Activated CD8-positive, alpha-beta memory T cell treated with anti-CD3 and anti-CD28 coated beads, Interleukin-2, amount 50 U/mL, for 48 hours (primary cell): ENCODE data around the gene PRDX3.

ENCODE experiments used
- DNase-seq: peaks from one replicate; pipeline ENCODE4 v3.0.0-alpha.2; 2020

Gene PRDX3

DNA sequence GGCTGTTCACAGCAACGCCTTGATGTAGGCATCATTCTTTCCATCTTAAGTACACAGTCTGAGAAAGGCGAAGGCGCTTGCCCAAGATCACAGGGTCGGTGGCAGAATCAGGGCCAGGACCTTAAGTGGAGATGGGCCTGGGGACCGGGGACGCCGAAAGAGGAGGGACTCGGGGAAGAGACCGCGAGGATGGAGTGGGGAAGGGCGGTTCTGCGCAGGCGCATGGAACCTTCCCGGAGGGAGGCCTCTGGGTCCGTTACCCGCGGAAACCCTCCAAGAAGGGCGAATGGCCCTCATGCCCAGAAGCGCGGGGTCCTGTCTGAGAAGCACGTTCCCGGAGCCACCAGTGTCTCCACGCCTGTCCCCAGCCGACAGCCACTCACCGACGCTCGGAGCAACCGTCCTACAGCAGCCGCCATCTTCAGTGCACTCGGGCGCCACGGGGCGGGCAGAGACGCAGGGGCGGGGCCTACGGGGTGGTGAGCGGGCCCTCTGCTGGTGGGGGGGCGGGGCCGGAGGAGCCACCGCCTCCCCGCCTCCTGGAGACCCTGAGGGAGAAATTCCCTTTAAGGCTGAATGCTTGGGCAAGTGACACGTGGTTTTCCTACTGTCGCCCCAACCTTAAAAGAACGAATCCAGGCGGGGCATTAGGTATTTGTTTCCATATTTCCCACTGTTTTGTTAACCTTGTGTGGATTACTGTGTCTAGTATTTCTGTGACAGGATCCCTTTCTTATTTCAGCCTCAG is at the start of gene PRDX3:
Gene PRDX3 (minus strand): TSS at position 441 of the 748 bp plus-strand sequence. CDS start 22 bp downstream, at position 419.
- peak; percentile 96 for DNase-seq

DNA sequence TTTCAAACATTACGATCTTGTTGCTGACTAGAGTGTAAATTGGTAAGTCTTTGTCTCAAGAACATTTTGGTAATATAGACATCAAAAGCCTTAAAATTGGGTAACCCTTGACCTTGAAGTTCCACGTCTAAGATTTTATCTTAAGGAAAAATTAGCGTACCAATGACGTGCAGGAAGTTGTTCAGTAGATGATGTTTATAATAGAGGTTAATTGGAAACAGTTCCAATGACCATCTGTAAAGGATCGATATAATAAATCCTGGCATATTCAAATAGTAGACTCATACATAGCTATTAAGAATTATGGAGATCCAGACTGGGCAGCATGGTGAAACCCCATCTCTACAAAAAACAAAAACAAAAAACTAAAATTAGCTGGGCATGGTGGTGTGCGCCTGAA is 49.2 kb upstream of the PRDX3 start:
- no peak for DNase-seq

DNA sequence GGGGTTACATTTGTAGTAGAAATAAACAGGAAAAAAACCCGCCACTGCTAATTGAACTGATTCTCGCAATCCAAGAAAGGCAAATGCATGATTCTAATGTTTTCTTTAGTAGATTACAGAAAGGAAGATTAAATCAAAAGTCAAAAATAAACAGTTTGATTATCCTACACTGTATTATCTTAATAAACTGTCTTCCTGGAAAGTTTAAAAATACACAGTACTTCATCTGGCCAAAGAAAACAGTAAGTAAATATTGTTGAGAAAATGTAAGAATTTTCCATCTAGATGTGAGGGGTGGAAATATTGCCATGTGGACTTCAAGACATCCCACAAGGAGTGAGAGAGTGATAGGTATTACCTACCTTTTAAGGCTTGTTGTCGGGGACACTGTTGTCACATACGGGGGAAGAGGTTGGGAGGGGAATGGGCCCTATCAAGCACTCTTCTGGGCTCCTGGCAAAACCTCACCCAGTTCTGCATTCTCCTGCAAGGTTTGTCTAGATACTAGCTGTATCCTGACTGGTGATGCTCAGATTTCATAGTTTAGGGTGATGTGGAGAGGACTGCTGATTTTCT is 46.6 kb upstream of the PRDX3 start:
- DNase-seq = no peak

DNA sequence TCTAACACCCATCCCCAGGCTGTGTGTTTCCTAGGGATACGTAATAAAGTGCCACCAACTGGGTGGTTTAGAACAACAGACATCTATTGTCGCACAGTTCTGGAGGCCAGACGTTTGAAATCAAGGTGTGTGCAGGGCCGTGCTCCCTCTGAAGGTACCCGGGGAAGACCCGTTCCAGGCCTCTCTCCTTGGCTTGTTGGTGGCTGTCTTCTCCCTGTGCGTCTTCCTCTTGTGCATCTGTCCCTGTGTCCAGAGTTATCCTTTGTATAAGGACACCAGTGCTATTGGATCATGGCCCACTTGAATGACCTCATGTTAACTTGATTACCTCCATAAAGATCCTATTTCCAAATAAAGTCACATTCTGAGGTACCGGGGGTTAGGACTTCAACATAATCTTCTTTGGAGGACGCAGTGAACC is 44.4 kb upstream of the PRDX3 start:
- DNase-seq = no peak

DNA sequence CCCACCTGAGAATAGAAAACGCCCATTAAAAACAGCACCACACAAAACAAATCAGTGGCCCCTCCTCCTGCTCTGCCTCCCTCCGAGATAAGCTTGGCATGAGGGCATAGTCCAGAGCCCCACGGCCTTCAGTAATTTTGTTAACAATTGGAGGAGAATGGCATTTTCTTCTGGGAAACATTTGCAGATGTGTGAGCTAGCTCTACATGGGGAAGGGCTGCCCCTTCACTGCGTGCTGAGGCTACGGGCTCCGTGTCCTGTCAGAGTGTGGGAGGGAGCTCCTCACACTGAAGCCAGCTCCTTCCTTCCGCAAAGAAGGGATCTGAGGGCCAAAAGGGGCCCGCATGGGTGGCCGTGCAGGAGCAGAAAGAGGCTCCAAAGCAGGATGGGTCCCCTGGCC is 43.9 kb upstream of the PRDX3 start:
- no peak for DNase-seq

DNA sequence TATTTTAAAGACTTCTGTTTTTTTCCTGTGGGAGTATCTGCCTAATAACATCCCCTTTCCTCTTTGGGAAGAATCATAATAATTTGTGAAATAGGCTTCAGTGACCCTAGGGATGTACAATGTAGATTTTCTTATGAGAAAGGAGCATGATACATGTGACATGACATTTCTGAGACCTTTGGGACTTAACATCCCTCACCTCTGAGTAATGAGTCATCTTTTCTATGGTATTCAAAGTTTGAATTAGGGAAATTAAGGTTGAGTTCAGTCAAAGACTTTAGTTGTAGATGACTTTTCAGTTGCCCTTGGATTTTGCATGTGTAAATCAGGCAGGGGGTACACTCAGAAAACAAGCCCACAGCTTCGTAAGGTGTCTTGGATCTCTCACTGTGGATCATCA is 43.1 kb upstream of the PRDX3 start:
- DNase-seq = no peak

DNA sequence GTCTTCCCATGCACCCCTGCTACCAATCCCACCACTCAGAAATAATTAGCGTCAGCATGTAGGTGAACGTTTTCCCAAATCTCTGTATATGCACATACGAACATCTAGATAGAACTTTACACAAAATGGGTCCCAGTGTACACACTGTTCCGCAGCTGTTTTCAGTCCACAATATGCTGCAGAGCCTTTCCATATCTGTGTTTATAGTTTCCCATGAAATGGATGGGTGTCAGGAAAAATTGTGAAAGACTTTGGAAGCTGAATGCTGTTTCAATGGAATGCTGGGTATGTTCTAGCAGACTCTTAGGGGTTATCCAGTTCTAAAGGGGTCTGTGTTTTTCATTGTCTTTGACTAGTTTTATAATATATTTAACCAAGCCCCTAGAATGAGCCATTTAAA is 42.6 kb upstream of the PRDX3 start:
- DNase-seq = no peak

DNA sequence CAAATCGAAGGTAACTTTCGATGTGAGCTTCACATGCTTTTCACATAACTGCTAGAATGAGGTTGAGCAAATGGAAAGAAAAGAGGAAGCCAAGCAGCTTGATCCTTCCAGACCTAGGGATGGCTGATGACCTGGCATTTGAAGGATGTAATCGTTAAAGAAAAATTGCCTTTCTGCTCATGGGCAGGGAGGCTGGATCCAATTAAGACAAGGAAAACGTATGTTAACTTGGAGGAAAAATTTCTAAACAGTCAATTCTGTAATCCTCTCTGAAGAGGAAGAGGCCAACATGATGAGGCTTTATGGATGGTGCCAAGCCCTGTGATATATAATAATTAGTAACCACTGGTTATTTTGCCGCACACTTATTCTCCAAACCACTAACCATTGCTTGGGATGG is 41.3 kb upstream of the PRDX3 start:
- no peak for DNase-seq

DNA sequence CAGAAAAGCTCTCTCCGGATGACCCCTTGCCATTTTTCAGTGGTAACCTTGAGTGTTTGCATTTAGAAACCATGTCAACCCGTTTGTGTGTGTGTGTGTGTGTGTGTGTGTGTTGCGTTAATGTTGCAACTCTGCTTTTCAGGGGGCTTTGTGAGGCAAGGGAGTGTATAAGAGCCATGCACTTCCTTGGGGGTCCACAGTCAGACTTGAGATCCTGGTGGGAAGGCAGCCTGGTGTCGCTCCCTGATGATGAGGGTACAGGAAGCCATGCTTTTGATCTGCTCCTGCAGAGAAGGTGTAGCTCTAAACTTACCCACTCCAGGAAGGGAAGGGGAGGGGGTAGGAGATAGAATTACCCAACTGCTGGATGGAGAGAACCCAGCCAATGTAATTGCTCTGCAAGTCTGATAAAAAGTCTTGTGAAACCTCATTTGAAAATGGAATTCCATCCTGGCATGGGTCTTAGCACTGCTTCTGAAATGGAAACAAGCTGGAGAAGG is 39.4 kb upstream of the PRDX3 start:
- no peak for DNase-seq

DNA sequence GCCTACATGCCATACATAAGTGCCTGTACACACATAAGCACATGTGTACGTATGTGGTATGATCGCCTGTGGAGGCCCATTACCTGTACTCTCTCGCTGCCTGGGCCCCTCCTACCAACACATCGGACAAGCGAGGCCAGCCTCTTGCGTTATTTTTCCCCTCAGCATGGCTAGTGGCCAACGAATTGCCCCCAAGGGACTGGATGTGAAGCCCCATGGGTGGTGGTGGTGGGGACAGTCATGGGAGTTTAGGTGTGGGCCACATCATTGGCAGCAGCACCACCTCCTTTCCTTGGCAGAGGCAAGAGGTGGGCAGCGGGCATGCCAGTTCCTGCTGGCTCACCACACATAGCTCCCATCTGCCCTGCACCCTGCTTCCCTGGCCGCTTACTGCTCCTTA is 38.8 kb upstream of the PRDX3 start:
- no peak for DNase-seq

DNA sequence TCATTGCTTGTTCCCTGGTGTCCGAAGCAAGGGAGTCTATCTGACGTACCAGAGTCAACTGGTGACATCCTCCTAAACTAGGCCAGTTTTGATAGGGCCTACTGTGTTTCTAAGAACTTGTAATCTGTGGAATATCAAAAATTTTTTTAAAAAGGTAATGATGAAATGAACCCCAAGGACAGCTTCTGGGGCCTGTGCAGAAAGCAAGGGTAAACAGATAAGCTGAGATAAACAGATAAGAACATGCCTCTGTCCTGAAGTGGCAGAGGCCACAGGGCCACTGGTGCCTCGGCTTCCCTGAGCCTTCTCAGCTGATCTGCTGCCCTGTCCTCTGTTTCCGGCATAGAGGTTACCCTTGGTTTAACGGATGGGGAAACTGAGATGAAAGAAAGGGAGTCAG is 37.5 kb upstream of the PRDX3 start:
- DNase-seq = no peak

DNA sequence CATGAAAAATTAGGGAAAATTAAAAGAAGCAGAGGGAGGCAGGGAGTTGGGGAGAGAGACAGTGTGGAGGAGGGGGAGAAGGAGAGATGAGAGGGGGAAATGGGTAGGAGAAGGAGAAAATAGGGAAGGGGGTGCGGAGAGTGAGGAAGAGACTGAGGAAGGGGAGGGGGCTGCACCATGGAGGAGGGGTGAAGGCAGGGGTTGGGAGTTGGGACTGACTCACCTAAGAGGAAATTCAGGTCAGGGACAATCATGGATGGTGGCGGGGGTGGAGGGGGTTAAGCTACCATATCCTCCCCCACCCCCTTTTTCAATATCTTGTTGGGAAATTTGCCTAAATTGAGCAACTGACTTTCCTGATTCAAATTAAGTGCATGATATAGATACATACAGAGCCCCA is 36.8 kb upstream of the PRDX3 start:
- DNase-seq = no peak

DNA sequence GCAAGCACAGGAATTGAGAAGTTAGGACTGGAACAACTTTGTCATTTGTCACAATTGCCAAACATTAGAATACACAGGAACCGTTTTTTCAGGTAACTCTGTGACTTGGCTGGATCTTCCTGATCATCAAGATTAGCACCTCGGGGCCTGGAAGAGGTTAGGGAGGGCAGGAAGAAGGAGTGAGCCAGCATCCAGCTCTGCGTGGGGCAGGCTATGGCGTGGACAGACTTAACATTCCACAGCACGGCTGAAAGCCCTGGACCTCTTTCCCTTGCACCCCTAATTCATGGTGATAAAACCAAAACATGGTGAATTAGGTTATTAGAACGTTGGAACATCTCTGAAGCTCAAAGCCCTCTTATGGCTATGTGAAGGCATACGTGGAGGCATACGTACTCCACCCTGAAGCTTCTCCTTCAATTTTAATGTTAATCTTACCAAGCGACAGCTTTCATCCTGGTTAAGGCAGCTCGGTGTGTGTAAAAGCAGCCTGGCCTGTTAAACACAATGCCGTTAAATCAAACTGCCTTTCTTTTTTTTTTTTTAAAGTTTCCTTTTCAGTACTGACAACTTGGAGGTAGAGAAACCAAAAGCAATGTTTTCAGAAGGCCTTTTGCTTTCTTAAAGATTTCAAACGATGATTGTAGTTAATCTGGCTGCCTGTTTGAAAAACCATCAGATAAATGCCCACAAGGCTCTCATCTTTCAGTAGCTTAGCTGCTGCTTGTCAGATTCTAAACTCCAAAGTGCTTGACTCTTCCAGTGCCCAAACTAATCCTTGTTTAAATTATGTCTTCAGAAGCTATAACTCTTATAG is 33.2 kb upstream of the PRDX3 start:
- DNase-seq = no peak

DNA sequence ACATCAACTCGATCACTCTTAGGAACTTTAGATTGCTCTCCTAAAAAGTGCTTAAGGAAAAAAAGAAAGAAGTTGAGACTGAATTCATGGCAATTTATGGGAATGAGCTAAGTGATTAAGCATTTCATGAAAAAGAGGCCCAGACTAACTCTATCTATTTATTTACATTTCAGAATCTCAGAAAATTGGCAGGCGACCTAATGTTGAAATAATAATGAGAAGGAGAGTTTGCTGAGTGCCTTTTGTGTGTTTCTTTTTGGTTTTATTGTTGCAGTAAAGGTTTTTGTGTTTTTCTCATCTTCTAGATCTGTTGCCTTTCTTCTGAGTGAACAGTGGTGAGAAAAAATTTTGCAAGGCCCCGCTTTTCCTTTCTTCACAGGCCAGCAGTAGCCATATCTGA is 32.6 kb upstream of the PRDX3 start:
- no peak for DNase-seq

DNA sequence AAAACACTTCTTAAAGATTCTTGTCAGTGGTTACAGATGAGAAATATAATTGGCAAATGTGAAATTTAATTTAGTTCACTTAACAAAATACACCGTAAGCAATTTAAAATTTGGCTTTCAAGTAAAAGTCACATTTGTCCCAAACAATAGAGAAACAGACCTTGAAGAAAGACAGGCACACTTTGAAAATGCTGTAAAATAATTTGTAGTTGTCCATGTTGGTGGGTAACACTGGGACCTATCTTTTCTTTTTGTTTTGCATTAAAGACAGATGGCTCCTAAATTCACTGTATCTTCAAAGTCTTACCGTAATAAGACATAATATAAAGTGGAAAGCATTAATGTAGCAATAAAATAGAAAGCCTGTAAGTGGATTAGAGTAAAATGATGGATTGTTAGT is 32.0 kb upstream of the PRDX3 start:
- no peak for DNase-seq

DNA sequence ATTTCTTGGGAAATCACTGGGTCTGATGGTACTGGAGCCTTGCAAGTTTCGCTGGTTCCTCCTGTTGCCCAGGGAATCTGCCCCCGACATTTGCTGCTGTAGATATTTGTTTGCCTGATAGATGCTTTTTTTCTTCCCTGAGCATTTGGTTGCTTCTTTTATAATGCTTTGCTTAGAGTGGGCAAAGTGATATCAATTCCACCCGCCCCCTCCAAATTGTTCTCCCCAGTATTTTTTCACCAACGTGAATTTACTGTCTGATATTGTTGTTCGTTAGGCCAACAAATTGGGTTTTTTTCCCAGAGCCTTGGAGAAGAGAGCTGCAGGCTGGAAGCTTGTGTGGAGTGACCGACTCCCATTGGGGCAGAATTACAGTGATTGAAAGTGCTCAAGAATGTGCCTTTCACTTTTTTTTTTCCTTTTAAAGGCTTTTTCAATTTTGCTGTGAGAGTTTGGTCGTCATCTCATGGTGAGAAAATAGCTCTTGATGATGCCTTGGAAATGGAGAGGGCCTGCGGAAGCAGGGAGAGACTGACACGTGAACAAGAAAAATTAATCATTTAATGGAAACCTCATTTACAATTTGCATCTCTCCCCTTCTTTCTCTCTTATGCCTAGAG is 31.2 kb upstream of the PRDX3 start:
- no peak for DNase-seq

DNA sequence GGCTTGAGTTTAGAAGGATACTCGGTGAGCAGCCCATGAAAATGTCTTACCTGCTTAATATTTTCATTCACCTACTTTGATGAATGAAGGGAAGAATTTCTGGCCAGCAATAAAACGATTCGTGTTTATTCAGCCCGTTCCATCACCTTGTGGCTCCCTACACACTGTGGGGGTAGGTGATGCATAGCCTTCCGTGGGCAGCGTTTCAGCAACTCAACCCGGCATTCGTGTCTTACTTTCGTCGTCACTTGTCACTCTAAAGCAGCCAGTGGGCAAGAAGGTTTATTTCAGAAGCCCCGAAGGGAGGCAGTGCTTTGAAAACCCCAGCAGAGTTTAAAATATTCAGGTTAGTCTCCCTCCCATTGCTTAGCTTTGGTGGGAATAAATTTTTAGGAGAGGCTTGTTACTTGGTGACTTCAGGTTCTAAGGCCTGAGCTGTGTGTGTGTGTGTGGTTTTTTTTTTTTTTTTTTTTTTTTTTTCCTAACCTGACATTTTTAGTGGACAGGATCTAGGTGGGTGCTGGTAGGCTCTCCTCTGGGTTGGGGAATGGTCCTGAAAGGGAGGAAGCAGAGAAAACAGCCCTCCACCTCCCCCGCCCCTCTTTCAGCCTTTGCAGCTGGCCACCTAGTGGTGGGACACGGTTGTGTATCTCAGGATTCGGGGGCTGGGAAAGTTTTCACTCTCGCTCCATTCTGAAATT is 30.6 kb upstream of the PRDX3 start:
- DNase-seq = peak; percentile 75

DNA sequence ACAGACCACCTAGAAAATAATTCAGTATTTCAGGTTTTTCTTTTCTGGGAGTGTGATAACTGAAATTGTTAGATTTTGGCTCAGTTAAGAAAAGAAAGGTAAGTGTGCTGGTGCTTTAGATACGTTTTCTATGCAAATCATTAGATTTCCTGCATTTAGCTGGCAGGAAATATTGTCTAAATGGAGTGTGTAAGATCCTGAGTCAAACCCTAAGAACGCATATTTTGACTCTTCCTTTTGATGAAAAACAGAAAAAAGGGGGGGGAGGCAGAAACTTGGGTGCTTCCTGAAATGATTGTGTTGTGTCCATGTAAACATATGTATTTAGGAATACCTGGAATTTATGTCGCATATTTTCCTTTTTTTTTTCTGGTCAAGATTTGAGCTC is 29.9 kb upstream of the PRDX3 start:
- DNase-seq = no peak

DNA sequence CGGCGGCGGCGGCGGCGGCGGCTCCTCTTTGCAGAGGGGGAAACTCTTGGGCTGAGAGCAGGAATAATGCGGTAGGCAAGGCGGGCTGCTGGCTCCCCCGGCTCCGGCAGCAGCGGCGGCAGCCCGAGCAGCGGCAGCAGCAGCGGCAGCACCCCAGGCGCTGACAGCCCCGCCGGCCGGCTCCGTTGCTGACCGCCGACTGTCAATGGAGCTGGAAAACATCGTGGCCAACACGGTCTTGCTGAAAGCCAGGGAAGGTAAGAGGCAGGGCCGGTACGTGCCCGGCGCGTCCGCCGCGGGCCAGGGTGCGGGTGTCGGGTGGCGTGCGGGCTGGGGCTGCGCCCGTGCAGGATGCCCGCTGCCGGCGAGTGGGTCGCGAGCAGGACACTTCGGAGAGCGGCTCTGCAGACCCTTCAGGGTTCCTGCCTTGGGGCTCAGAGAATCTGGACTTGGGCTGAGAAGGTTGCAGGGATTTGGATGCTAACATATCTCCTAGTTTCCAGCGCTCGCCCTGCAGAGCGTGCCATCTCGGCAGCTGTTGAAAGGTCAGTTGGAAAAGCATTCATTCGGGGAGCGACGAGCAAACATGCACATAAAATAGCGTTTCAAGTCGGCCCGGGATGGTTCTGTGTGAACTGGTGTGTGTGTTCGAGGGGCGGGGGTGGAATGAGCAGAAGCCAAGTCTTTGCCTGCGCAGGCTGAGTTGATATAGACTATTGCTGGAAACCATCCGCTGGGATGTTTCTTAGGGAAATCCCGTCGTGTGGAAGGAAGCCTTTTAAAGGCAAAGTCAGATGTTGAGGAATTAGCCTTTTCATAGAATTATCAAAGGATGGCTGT is 29.3 kb upstream of the PRDX3 start:
- DNase-seq = peak; percentile 77

DNA sequence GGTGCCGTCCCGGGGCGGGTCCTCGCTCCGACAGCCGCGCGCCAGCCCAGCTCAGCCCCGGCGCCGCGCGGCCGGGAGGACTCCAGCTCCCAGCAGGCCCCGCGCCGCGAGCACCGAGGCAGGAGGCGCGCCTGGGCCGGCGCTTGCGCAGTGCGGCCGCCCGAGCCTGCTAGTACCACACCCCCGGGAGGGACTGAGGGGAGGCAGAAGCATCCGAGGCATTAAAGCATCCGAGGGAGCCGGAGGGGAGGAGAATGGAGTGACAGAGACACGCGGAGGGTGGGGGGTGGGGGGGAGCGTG is 28.7 kb upstream of the PRDX3 start, which contains the start of gene GRK5:
Gene GRK5 (plus strand): TSS at position 206 of the 301 bp plus-strand sequence. CDS start 347 bp downstream, outside the sequence.
- peak; percentile 96 for DNase-seq

DNA sequence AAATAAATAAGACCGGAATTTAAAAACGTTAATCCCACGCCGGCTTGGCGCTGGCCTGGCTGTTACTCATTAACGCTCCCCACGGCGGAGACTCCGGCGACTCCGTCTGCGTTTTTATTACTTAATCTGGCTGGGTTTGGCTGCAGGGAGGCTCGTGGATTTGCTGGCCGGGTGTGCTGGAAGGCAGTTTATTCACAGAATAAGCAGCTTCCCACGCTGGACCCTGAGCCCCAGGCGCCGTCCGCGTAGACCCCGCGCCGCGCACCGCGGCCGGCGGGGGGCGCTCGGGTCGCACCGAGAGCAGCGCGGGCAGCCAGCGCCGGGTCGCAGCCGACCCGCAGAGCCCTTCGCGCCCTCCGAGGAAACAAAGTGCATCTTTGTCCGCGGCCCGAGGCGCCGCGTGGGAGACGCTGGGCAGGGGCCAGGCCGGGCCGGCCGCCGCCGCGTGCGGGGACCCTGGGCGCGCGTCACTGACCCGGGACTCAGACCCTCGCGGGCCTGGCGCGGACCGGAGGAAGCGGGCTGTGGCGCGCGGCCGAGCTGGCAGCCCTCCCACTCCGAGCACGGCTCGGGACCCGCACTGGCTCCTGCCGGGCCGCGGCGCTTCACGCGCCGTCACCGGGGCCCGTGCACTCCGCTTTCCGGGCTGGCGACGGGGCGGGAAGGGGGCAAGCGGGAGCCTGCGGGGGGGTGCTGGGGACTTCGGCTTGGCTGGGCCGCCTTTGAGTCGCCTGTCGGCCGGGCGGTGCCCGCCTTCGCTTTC is 28.2 kb upstream of the PRDX3 start:
- DNase-seq = peak; percentile 88
